Chondrocyte (in vitro differentiated cells): ENCODE measurements around the gene NPHS1. TPM values are rescaled to one million over a fixed set of nuclear protein-coding genes. Genes with fewer than 3 reads are reported as not detected.

Experiments used
- DNase-seq: peaks from one replicate; pipeline ENCODE4 v3.0.0; 2021; ENCODE audit warnings: mixed read lengths, low spot score
- H3K27ac Mint-ChIP-seq: one replicate; pipeline ENCODE4 v1.8.0; 2021; ENCODE audit warnings: mild to moderate bottlenecking, moderate library complexity, mixed read lengths; ENCODE audit not compliant: unreplicated experiment
- H3K27me3 Mint-ChIP-seq: 2 replicates; pipeline ENCODE4 v1.8.0; 2021; ENCODE audit warnings: low read depth, mixed read lengths
- H3K36me3 Mint-ChIP-seq: 2 replicates; pipeline ENCODE4 v1.8.0; 2021; ENCODE audit warnings: low read depth, mixed read lengths
- H3K4me1 Mint-ChIP-seq: 2 replicates; pipeline ENCODE4 v1.8.0; 2021; ENCODE audit warnings: low read depth, mild to moderate bottlenecking, mixed read lengths
- H3K4me3 Mint-ChIP-seq: one replicate; pipeline ENCODE4 v1.8.0; 2021; ENCODE audit warnings: mild to moderate bottlenecking, moderate library complexity, mixed read lengths; ENCODE audit not compliant: unreplicated experiment
- H3K9me3 Mint-ChIP-seq: 2 replicates; pipeline ENCODE4 v1.8.0; 2021; ENCODE audit warnings: low read depth, mixed read lengths
- total RNA-seq: library from RNA; stranded (reverse); gene quantifications from 3 replicates; pipeline ENCODE4 v1.2.1, GENCODE V29; 2021
- TF ChIP-seq, protein P1 (sequence below): fragments of 200-600 bp; sonication (generic); IDR thresholded peaks from 2 replicates; pipeline ENCODE4 v1.5.0; 2021; ENCODE audit warnings: antibody characterized with exemption, mild to moderate bottlenecking, moderate library complexity

NPHS1 gene
- total RNA-seq, 1 donor from 2014 or later, result not detected

- TF ChIP-seq, protein P1, sequence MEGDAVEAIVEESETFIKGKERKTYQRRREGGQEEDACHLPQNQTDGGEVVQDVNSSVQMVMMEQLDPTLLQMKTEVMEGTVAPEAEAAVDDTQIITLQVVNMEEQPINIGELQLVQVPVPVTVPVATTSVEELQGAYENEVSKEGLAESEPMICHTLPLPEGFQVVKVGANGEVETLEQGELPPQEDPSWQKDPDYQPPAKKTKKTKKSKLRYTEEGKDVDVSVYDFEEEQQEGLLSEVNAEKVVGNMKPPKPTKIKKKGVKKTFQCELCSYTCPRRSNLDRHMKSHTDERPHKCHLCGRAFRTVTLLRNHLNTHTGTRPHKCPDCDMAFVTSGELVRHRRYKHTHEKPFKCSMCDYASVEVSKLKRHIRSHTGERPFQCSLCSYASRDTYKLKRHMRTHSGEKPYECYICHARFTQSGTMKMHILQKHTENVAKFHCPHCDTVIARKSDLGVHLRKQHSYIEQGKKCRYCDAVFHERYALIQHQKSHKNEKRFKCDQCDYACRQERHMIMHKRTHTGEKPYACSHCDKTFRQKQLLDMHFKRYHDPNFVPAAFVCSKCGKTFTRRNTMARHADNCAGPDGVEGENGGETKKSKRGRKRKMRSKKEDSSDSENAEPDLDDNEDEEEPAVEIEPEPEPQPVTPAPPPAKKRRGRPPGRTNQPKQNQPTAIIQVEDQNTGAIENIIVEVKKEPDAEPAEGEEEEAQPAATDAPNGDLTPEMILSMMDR, result no peak
- H3K4me1 Mint-ChIP-seq, result no peaks in the 10 kb centered on the region
- DNase-seq, result no peak
- peaks cover 3% of the 10 kb centered on the region for H3K9me3 Mint-ChIP-seq
- no peak overlapping the region for H3K27ac Mint-ChIP-seq
- peaks cover 31% of the 10 kb centered on the region for H3K27me3 Mint-ChIP-seq
- no peak overlapping the region for H3K4me3 Mint-ChIP-seq
- H3K36me3 Mint-ChIP-seq, result no peaks in the 10 kb centered on the region
These were observed 20.2 kb downstream of the NPHS1 start for GRCh38 chr19:35832054-35832453.

GRCh38 chr19:35830986-35831385 lies 21.3 kb downstream of the NPHS1 start:
- no peaks in the 10 kb centered on the region for H3K36me3 Mint-ChIP-seq

GRCh38 chr19:35828692-35829301 lies 23.5 kb downstream of the NPHS1 start:
- Mint-ChIP-seq H3K27ac (no peak overlapping the region), H3K27me3 (peaks cover 24% of the 10 kb centered on the region), H3K4me1 (no peaks in the 10 kb centered on the region), H3K4me3 (no peak overlapping the region), H3K9me3 (no peaks in the 10 kb centered on the region), H3K36me3 (no peaks in the 10 kb centered on the region)
- DNase-seq, result no peak
- TF ChIP-seq, protein P1, result no peak

More at GRCh38 chr19:35830986-35831385, 21.3 kb downstream of the NPHS1 start:
- Mint-ChIP-seq H3K4me1 (no peaks in the 10 kb centered on the region), H3K27ac (no peak overlapping the region), H3K4me3 (no peak overlapping the region), H3K9me3 (peaks cover 3% of the 10 kb centered on the region), H3K27me3 (peaks cover 26% of the 10 kb centered on the region)
- TF ChIP-seq, protein P1, result no peak
- DNase-seq, result no peak

GRCh38 chr19:35824150-35824549 lies 28.2 kb downstream of the NPHS1 start:
- TF ChIP-seq, protein P1, result no peak
- Mint-ChIP-seq H3K27ac (no peak overlapping the region), H3K27me3 (peaks cover 16% of the 10 kb centered on the region), H3K9me3 (no peaks in the 10 kb centered on the region), H3K4me1 (no peaks in the 10 kb centered on the region), H3K4me3 (no peak overlapping the region), H3K36me3 (no peaks in the 10 kb centered on the region)
- no peak for DNase-seq

DNA sequence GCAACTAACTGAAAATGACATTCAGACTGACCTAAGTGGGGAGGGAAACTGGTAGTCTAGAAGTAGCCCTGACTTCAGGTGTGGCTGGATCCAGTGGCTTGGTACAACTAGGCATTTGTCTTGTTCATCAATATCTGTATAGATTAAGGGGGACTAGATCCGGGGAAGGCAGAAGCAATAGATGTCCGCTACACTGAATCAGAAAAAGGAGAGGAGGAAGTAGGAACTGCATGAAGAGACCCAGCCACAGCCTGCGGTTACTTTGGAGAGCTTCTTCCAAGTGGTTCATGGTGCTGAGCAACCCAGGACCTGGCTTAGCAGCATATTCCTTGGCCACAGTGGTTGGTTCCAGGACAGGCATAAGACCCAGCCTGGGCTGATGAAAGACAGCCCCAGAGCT lies 29.7 kb downstream of the NPHS1 start:
- Mint-ChIP-seq H3K27ac (no peak overlapping the region), H3K36me3 (peaks cover 1% of the 10 kb centered on the region), H3K4me3 (no peak overlapping the region), H3K9me3 (no peaks in the 10 kb centered on the region), H3K27me3 (peaks cover 21% of the 10 kb centered on the region), H3K4me1 (no peaks in the 10 kb centered on the region)
- TF ChIP-seq, protein P1, result no peak
- no peak for DNase-seq
